Mucosa of descending colon (tissue), 3 donors: ENCODE results near the gene PARD3B. TPM values are rescaled to one million over a fixed set of nuclear protein-coding genes. Genes with fewer than 3 reads are reported as not detected.
"Not testable (repeated sequence)": the region's sequence is repeated elsewhere in the genome, so short reads cannot be mapped to it uniquely, and the experiment has no call there.

Experiments used
- ATAC-seq: fragments of 200-7000 bp; cut with Tn5 transposase; one replicate; pipeline ENCODE4 v1.9.1; 2020; ENCODE audit warnings: mild to moderate bottlenecking, moderate library complexity
- DNase-seq, 3 donors: peaks; one replicate each; pipeline ENCODE4 v3.0.0-alpha.2; 2020
- H3K36me3 ChIP-seq: fragments of 200-600 bp; one replicate; pipeline ENCODE4 v1.8.0; 2021; ENCODE audit warnings: low read depth, mild to moderate bottlenecking
- H3K4me1 ChIP-seq: fragments of 200-600 bp; one replicate; pipeline ENCODE4 v1.8.0; 2021; ENCODE audit warnings: low read depth, mild to moderate bottlenecking
- H3K4me3 ChIP-seq: fragments of 200-600 bp; one replicate; pipeline ENCODE4 v1.8.0; 2021; ENCODE audit warnings: mild to moderate bottlenecking
- H3K9me3 ChIP-seq: fragments of 200-600 bp; one replicate; pipeline ENCODE4 v1.8.0; 2021; ENCODE audit warnings: mild to moderate bottlenecking
- intact Hi-C, 2 donors: fragments of 100-400 bp; cut with DNase I in 1 of 2; cut with micrococcal nuclease in 1 of 2; formaldehyde crosslinking; loops; one replicate each; pipeline versions ENCODE4 v1.11.0 to v1.11.1; 2022; cut with DNase I, micrococcal nuclease
- total RNA-seq, 3 donors: library from RNA; stranded (reverse); fragmentation: NEBNext Ultra II Directional in 2 of 3; extraction: Animal tissue kit (Norgen Biotek cat#: 25700) in 2 of 3; gene quantifications; one replicate each; pipeline versions ENCODE4 v1.2.1 to v1.2.4, GENCODE V29; 2021 to 2023
- TF ChIP-seq, protein P1 (sequence below): fragments of 200-600 bp; IDR thresholded peaks from one replicate; pipeline ENCODE4 v1.8.0; 2022; ENCODE audit warnings: antibody characterized with exemption, mild to moderate bottlenecking
- donor health status: DM: no; HTN: no; CAD: no; lungs with moderate emphysema.
- donor health status: DM: no; HTN: no; CAD: no.
- donor health status: DM: no; HTN: yes; CAD: no.

Gene PARD3B
- total RNA-seq, 3 donors from 2014 or later: 21.1 to 56.8 (median 44.0) TPM

DNA sequence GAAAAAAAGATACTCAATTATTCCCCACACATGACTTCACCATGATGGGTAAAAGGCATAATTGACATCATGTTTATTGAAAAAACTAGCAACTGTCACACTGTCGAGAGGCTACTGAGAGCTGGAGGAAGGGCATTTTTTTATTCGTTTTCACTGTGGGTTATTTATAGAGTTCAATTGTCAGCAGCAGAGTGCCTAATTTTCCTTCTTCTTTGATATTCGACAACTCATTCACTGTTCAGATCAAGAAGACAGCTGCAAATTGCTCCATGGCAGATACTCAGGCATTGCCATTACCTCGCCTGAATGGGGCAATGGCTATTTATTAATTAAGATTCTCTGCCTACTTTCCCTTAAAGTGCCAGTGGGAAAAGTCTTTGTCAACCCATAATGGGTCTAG is 939.5 kb downstream of the PARD3B start:
- DNase-seq (no peak), ATAC-seq (no peak)
- Histone ChIP-seq H3K4me3 (no peak overlapping the region), H3K9me3 (no peaks in the 10 kb centered on the region), H3K36me3 (no peaks in the 10 kb centered on the region), H3K4me1 (no peaks in the 10 kb centered on the region)
- TF ChIP-seq, protein P1, sequence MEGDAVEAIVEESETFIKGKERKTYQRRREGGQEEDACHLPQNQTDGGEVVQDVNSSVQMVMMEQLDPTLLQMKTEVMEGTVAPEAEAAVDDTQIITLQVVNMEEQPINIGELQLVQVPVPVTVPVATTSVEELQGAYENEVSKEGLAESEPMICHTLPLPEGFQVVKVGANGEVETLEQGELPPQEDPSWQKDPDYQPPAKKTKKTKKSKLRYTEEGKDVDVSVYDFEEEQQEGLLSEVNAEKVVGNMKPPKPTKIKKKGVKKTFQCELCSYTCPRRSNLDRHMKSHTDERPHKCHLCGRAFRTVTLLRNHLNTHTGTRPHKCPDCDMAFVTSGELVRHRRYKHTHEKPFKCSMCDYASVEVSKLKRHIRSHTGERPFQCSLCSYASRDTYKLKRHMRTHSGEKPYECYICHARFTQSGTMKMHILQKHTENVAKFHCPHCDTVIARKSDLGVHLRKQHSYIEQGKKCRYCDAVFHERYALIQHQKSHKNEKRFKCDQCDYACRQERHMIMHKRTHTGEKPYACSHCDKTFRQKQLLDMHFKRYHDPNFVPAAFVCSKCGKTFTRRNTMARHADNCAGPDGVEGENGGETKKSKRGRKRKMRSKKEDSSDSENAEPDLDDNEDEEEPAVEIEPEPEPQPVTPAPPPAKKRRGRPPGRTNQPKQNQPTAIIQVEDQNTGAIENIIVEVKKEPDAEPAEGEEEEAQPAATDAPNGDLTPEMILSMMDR: no peak
- intact Hi-C loops: no loop called here

DNA sequence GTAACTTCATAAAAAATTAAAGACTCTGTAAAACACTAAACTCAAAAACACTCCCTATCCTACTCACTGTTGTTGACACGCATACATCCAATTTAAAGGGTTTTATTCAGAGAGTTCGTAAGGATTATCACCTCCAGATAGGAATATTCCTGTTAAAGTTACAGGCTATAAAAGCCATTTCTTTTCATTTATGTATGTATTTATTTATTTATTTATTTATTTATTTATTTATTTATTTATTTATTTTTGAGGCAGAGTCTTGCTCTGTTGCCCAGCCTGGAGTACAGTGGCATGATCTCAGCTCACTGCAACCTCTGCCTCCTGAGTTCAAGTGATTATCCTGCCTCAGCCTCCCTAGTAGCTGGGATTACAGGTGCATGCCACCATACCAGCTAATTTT is 948.3 kb downstream of the PARD3B start:
- H3K4me3 ChIP-seq, DNase-seq, intact Hi-C loops, H3K4me1 ChIP-seq, H3K36me3 ChIP-seq, H3K9me3 ChIP-seq, ATAC-seq: not testable (repeated sequence)

DNA sequence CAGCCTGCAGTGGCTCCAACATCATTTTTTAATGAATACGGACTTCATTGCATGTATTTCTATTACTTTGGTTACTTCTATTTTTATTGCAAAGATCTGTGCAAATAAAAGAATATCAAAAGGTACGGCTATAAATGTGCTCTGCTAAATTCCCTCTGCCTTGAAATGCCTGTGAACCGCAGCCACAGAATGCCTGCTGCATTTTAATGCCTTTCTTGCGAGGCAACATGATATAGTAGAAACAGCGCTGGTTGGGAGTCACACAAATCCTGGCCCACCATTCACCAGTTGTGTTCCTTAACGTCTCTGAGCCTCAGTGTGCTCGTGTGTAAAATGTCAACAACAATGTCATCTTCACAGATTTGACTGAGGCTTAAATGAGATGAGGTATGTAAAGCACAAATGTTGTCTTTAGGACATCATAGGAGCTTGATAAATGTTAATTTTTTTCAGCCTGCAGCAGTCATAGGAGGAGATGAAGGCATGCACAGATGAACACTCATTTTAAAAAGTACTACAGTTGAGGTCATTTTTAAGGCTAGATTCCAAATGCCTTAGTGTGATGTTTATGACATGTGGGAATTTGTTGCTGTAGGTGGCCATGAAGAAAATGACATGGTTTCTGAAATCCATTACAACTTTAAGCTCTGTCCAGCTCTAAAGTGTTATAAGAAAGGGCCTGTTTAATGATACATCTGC is 949.4 kb downstream of the PARD3B start:
- no peak overlapping the region for H3K4me3 ChIP-seq
- intact Hi-C loops: no loop called here
- DNase-seq (no peak), ATAC-seq (no peak)
- no peaks in the 10 kb centered on the region for H3K9me3 ChIP-seq
- no peaks in the 10 kb centered on the region for H3K4me1 ChIP-seq
- no peaks in the 10 kb centered on the region for H3K36me3 ChIP-seq
- TF ChIP-seq, protein P1: no peak

DNA sequence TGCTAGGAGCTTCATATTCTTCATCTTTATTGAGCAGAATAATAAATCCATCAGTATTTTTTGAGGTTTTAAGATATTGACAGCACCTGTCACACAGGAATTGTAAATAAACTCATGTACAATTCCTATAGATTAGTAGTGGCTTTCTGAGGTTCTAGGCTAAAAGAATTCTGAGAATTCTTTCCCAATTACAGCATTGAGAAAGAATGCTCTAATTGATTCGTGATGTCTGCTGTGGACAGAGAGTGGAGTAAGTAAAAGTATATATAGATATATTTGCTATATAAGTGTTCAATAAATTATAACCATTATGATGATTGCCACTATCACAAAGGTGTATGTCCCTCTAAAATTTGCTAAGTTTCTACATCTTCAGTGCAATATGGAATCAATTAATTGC is 950.5 kb downstream of the PARD3B start:
- Histone ChIP-seq H3K4me3 (no peak overlapping the region), H3K9me3 (no peaks in the 10 kb centered on the region), H3K4me1 (no peaks in the 10 kb centered on the region), H3K36me3 (no peaks in the 10 kb centered on the region)
- intact Hi-C loops: no loop called here
- no peak for ATAC-seq
- TF ChIP-seq, protein P1: no peak
- DNase-seq: no peak

DNA sequence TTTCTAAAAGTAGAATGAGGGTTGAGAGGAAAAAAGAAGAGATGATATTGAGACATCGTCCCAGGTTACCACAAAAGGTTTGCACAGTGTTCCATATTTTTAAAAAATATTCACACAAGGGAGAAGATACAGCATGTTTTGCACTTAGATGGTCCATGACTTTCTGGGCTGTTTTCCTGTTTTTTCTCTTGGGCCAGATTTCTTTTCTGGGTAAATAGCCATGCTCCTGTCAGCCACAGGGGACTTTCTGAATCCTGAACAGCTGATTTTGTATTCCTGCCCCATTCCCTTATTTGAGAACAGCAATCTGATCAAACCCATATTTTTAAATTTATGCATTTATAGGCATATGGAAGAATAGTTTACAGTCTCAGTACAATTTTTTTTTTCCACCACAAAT is 951.1 kb downstream of the PARD3B start:
- TF ChIP-seq, protein P1: no peak
- no peaks in the 10 kb centered on the region for H3K4me1 ChIP-seq
- intact Hi-C loops: no loop called here
- DNase-seq (no peak), ATAC-seq (no peak)
- no peaks in the 10 kb centered on the region for H3K9me3 ChIP-seq
- no peaks in the 10 kb centered on the region for H3K36me3 ChIP-seq
- no peak overlapping the region for H3K4me3 ChIP-seq

DNA sequence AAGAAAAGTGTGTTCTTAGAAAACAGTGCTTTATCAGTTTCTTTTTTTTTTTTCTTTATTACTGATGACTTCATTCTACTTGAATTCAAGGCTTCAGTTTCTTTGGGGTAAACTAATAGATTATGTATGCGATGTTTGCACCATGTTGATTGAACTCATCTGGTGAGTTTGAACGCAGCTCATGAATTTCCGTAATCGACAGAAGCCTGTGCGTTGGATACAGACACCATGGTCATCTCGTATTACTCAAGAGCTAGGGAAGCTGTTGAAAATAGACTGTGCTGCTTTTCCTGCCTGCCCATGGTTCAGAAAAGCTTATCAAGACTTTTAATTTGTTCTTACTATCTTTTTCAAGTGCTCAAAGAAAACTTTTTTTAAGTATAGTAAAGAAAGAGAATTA is 951.5 kb downstream of the PARD3B start:
- no peak overlapping the region for H3K4me3 ChIP-seq
- no peaks in the 10 kb centered on the region for H3K4me1 ChIP-seq
- H3K9me3 ChIP-seq: no peaks in the 10 kb centered on the region
- intact Hi-C loops: no loop called here
- no peak for DNase-seq
- H3K36me3 ChIP-seq: no peaks in the 10 kb centered on the region
- TF ChIP-seq, protein P1: no peak
- ATAC-seq: no peak
